Natural killer cell (primary cell): ENCODE data around the gene HAGHL. TPM values are rescaled to one million over a fixed set of nuclear protein-coding genes. Genes with fewer than 3 reads are reported as not detected.
A peak's percentile ranks its signal among the peaks of the same experiment; 100 is the strongest.

Source experiments
- ATAC-seq, 3 donors: fragments of 150-1000 bp in 2 of 3; fragments of 200-7000 bp in 1 of 3; cut with Tn5 transposase; 1 replicate in 1 of 3; 2 replicates in 2 of 3; pipeline ENCODE4 v1.10.0; 2021; ENCODE audit warnings: mild to moderate bottlenecking in 2 of 3, moderate library complexity in 2 of 3
- DNase-seq, 2 donors: peaks; one replicate each; pipeline versions ENCODE4 v3.0.0 to v3.0.0-alpha.2; 2013 to 2021; ENCODE audit warnings: mixed read lengths in 1 of 2
- H3K27ac ChIP-seq: one replicate; pipeline ENCODE4 v1.5.1; 2013; ENCODE audit warnings: mild to moderate bottlenecking, low read length
- H3K27me3 ChIP-seq: one replicate; pipeline ENCODE4 v1.6.1; 2013; ENCODE audit warnings: low read length; ENCODE audit not compliant: control insufficient read depth, insufficient read depth
- H3K36me3 ChIP-seq: one replicate; pipeline ENCODE4 v1.6.1; 2013; ENCODE audit warnings: low read length; ENCODE audit not compliant: control insufficient read depth, insufficient read depth
- H3K4me1 ChIP-seq: one replicate; pipeline ENCODE4 v1.6.1; 2013; ENCODE audit warnings: low read length; ENCODE audit not compliant: control insufficient read depth, insufficient read depth
- H3K4me3 ChIP-seq: one replicate; pipeline ENCODE4 v1.5.1; 2013; ENCODE audit warnings: low read length
- H3K9me3 ChIP-seq: one replicate; pipeline ENCODE4 v1.6.1; 2013; ENCODE audit warnings: low read length; ENCODE audit not compliant: control insufficient read depth, insufficient read depth
- H3K27ac Mint-ChIP-seq, 2 donors: one replicate each; pipeline ENCODE4 v1.8.0; 2022; ENCODE audit warnings: mild to moderate bottlenecking in 2 of 2, mixed read lengths in 2 of 2, moderate library complexity in 1 of 2
- H3K27me3 Mint-ChIP-seq, 2 donors: one replicate each; pipeline ENCODE4 v1.8.0; 2022; ENCODE audit warnings: low read depth in 2 of 2, mixed read lengths in 2 of 2
- H3K36me3 Mint-ChIP-seq: one replicate; pipeline ENCODE4 v1.8.0; 2022; ENCODE audit warnings: mixed read lengths
- H3K4me1 Mint-ChIP-seq, 2 donors: one replicate each; pipeline ENCODE4 v1.8.0; 2022; ENCODE audit warnings: mixed read lengths in 2 of 2
- H3K4me3 Mint-ChIP-seq: one replicate; pipeline ENCODE4 v1.8.0; 2022; ENCODE audit warnings: mild to moderate bottlenecking, moderate library complexity, mixed read lengths
- H3K9me3 Mint-ChIP-seq, 2 donors: one replicate each; pipeline ENCODE4 v1.8.0; 2022; ENCODE audit warnings: mixed read lengths in 2 of 2
- WGBS: methylation state at CpG from one replicate; pipeline ENCODE4 v1.1.7; 2013; ENCODE audit warnings: missing lambda C conversion rate; ENCODE audit not compliant: insufficient coverage; 5-methylcytosine and 5-hydroxymethylcytosine counted together
- intact Hi-C: fragments of 100-400 bp; cut with micrococcal nuclease; formaldehyde crosslinking; loops from one replicate; pipeline ENCODE4 v1.14.2; 2022
- total RNA-seq, 4 donors: library from RNA; stranded (reverse); fragments of 120-200 nt in 1 of 4; gene quantifications; one replicate each; pipeline versions ENCODE4 v1.2.3 to v1.2.4, GENCODE V29; 2013 to 2022
- TF ChIP-seq, protein P1 (sequence below): fragments of 200-600 bp; IDR thresholded peaks from one replicate; pipeline ENCODE4 v1.8.0; 2022; ENCODE audit warnings: antibody characterized with exemption

Gene HAGHL
- total RNA-seq, 3 donors from 2014 or later (not counting 1 experiment from before 2014, with no cell fraction given): 13.5 to 21.5 (median 15.7) TPM

DNA sequence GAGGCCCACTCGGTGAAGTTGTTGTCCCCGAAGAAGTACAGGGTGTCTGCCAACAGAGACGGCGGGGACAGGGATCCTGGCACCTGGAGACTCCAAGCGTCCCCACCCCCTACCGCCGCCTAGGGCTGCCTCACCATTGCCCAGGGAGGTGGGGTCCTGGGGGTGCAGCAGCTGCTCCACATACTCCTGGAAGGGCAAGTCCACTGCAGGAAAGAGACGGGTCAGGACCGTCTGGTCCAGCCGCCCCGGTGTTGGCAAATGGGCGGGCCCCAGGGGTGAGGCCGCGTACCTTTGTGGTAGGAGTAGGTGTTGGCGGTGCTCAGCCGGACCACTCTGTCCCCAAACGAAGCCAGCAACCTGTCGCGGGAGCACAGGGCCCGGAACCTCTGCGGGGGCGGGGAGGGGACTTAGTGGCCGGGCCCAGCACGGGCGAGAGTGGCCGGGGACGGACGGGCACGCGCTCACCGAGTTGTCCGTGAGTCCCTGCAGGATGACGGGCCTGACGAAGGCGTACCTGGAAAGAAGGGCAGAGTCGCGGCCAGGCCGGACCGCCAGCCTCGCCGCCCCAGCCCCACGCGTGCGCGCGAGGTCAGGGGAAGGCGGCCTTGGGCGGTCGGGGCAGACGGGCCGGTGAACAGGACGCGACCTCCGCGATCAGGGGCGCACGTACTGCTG, 43.4 kb upstream of the HAGHL start:
- Mint-ChIP-seq H3K4me1 (peaks cover 0 to 35% of the 10 kb centered on the region in 2 donors), H3K36me3 (no peaks in the 10 kb centered on the region), H3K9me3 (no peaks in the 10 kb centered on the region), H3K27ac (peak overlapping the region; percentile 11 to 85), H3K4me3 (peak overlapping the region; percentile 70), H3K27me3 (no peaks in the 10 kb centered on the region)
- Histone ChIP-seq H3K4me3 (peak overlapping the region; percentile 26), H3K27ac (peak overlapping the region; percentile 35), H3K36me3 (peaks cover 21% of the 10 kb centered on the region), H3K27me3 (no peaks in the 10 kb centered on the region), H3K4me1 (peaks cover 60% of the 10 kb centered on the region), H3K9me3 (no peaks in the 10 kb centered on the region)
- intact Hi-C loops: no loop called here
- ATAC-seq (no peak), DNase-seq (no peak)
- 29% methylated on average over 57 of the region's 57 CpGs for WGBS
- TF ChIP-seq, protein P1, sequence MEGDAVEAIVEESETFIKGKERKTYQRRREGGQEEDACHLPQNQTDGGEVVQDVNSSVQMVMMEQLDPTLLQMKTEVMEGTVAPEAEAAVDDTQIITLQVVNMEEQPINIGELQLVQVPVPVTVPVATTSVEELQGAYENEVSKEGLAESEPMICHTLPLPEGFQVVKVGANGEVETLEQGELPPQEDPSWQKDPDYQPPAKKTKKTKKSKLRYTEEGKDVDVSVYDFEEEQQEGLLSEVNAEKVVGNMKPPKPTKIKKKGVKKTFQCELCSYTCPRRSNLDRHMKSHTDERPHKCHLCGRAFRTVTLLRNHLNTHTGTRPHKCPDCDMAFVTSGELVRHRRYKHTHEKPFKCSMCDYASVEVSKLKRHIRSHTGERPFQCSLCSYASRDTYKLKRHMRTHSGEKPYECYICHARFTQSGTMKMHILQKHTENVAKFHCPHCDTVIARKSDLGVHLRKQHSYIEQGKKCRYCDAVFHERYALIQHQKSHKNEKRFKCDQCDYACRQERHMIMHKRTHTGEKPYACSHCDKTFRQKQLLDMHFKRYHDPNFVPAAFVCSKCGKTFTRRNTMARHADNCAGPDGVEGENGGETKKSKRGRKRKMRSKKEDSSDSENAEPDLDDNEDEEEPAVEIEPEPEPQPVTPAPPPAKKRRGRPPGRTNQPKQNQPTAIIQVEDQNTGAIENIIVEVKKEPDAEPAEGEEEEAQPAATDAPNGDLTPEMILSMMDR: no peak

DNA sequence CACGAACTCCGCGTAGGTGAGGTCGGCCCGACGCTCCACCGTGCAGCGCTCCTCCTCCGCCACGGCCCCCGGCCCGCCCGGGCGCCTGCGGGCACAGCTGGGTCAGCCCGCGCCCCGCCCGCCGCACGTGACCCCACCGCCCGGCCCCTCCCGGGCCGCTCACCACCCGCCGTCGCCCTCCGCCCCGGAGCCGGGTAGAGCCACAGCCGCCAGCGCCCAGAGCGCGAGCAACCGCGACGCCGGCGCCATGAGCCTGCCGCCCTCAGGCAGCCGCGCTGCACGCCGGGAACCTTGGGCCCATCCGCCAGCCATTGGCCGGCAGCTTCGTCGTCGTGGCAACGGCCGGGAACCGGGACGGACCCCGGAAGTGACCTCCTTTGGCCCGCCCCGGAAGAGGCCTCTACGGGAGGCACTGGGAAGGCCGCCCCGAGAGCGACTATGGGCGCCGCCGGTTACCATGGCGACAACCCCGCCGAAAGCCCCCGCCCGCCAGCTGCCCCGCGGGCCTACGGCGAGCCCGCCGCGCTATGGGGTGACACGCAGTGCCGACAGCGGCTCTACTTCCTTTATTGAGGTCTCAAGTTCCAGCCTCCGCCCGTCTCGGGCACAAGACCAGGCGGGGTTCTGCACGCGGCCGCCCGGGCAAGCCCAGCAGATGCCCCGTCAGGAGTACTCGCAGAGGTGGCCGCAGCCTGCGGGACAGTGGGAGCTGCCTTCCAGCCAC, 42.7 kb upstream of the HAGHL start, which contains the start of gene JMJD8:
Gene JMJD8, minus strand, starts transcription at position 264 of the 724 bp plus-strand sequence. Its CDS starts 15 bp downstream, at position 249.
- intact Hi-C loops: no loop called here
- peak within 1 kb of the TSS; percentile 54 for H3K4me3 ChIP-seq

DNA sequence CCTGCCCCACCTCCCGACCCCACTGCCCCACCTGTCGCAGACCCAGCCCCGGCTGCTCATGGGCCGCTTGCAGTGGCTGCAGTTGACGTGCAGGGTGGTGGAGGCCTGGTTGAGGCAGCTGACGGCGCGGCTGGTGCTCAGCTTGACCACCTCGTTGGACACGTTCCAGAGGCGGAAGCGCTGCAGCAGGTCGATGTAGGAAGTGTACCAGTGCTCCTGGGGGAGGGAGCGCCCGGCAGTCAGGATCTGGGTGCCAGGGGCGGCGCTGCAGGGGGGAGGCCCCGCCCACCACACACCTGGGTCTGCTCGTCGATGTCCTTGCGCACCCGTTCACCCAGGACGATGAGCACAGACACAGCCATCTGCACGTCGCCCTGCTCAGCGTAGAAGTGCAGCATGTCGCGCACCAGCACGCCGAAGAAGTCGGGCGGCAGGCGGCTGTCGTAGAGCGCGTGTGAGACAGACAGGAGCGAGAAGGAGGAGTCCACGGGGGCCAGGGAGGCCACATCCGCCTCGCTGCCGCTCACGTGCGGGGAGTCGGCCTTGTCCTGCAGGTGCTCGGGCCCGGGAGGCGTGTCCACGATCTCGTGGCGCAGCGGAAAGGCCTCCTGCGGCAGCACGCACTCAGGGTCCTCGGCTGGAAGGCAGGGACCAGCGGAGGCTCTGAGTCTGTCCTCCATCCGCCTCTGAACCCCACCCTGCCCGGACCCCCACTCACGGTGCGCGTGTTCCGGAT, 41.8 kb upstream of the HAGHL start:
- Mint-ChIP-seq H3K36me3 (no peaks in the 10 kb centered on the region), H3K27ac (peak overlapping the region; percentile 78 to 85), H3K9me3 (no peaks in the 10 kb centered on the region), H3K27me3 (no peaks in the 10 kb centered on the region), H3K4me3 (no peak overlapping the region), H3K4me1 (peaks cover 2 to 33% of the 10 kb centered on the region in 2 donors)
- H3K36me3 ChIP-seq: peaks cover 21% of the 10 kb centered on the region
- intact Hi-C loops: no loop called here
- H3K4me3 ChIP-seq: no peak overlapping the region
- TF ChIP-seq, protein P1: no peak
- peak overlapping the region; percentile 82 for H3K27ac ChIP-seq
- ATAC-seq (no peak), DNase-seq (no peak)
- no peaks in the 10 kb centered on the region for H3K27me3 ChIP-seq
- H3K9me3 ChIP-seq: no peaks in the 10 kb centered on the region
- WGBS: 96% methylated on average over 61 of the region's 61 CpGs
- H3K4me1 ChIP-seq: peaks cover 61% of the 10 kb centered on the region

More for the DNA sequence above, 42.7 kb upstream of the HAGHL start, which contains the start of gene JMJD8:
- Histone ChIP-seq H3K9me3 (no peaks in the 10 kb centered on the region), H3K27me3 (no peaks in the 10 kb centered on the region), H3K36me3 (peaks cover 21% of the 10 kb centered on the region), H3K4me1 (peaks cover 60% of the 10 kb centered on the region), H3K27ac (peak within 1 kb of the TSS; percentile 82)
- TF ChIP-seq, protein P1: no peak
- WGBS: 2% methylated on average over 91 of the region's 91 CpGs
- DNase-seq (peak; percentile 94 to 97), ATAC-seq (peak; percentile 60 to 77 (median 74))
- H3K9me3 Mint-ChIP-seq: no peaks in the 10 kb centered on the region
- peak within 1 kb of the TSS; percentile 78 to 85 for H3K27ac Mint-ChIP-seq
- H3K4me1 Mint-ChIP-seq: peaks cover 0 to 31% of the 10 kb centered on the region in 2 donors
- peak within 1 kb of the TSS; percentile 83 for H3K4me3 Mint-ChIP-seq
- H3K36me3 Mint-ChIP-seq: no peaks in the 10 kb centered on the region
- no peaks in the 10 kb centered on the region for H3K27me3 Mint-ChIP-seq
